HG03469 (cell line): ENCODE measurements around the gene AMPD2.

ENCODE experiments used
- ATAC-seq: cut with Tn5 transposase; IDR thresholded peaks from one replicate; pipeline ENCODE4 v1.9.1; 2021; ENCODE audit warnings: mild to moderate bottlenecking, moderate library complexity, moderate number of reproducible peaks; ENCODE audit not compliant: unreplicated experiment

Gene AMPD2

DNA sequence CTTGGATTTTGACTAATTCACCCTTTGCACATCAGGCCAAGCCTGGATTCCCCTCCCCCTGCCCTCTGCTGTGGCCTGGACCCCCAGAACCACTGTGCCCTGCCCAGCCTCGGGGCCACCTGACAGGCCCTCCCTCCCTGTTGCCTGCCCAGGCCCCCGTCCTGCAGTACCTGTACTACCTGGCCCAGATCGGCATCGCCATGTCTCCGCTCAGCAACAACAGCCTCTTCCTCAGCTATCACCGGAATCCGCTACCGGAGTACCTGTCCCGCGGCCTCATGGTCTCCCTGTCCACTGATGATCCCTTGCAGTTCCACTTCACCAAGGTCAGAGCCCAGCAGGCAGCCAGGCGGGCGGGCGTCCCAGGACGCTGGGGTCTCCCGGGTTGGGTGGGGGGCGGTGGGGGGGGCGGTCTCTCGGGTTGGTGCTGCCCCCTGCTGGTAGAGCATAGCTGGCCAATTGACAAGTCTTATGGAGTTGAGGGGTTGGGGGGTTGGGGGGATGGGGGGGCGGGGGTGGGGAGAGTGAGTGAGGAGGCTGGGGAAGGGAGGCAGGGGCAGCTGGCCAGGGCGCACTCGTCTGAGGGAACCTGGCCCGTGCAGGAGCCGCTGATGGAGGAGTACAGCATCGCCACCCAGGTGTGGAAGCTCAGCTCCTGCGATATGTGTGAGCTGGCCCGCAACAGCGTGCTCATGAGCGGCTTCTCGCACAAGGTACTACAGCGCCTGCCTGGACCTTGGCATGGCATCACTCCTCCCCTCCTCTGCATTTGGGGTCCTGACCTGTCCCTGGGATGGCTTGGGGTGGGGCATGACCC, 10.7 kb downstream of the AMPD2 start:
- ATAC-seq: no peak

DNA sequence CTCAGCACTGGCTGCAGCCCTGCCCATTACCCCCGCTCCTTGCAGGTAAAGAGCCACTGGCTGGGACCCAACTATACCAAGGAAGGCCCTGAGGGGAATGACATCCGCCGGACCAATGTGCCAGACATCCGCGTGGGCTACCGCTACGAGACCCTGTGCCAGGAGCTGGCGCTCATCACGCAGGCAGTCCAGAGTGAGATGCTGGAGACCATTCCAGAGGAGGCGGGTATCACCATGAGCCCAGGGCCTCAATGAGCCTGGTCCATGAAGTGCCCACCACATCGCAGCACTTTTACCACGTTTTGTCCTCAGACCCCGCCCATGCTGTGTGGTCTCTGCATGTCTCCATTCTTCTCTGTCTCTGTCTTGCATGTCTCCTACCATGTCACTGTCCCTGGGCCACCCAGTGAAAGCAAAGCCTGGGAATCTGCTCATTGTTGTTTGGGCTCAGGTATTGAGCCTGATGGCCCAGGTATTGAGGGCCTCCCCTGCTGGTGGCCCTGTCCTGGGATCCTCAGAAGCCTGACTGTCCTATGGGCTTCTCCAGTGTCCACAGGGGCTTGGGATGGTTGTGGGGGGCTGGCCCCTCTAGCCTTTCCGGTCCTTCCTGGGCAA, 11.4 kb downstream of the AMPD2 start:
- ATAC-seq: no peak

DNA sequence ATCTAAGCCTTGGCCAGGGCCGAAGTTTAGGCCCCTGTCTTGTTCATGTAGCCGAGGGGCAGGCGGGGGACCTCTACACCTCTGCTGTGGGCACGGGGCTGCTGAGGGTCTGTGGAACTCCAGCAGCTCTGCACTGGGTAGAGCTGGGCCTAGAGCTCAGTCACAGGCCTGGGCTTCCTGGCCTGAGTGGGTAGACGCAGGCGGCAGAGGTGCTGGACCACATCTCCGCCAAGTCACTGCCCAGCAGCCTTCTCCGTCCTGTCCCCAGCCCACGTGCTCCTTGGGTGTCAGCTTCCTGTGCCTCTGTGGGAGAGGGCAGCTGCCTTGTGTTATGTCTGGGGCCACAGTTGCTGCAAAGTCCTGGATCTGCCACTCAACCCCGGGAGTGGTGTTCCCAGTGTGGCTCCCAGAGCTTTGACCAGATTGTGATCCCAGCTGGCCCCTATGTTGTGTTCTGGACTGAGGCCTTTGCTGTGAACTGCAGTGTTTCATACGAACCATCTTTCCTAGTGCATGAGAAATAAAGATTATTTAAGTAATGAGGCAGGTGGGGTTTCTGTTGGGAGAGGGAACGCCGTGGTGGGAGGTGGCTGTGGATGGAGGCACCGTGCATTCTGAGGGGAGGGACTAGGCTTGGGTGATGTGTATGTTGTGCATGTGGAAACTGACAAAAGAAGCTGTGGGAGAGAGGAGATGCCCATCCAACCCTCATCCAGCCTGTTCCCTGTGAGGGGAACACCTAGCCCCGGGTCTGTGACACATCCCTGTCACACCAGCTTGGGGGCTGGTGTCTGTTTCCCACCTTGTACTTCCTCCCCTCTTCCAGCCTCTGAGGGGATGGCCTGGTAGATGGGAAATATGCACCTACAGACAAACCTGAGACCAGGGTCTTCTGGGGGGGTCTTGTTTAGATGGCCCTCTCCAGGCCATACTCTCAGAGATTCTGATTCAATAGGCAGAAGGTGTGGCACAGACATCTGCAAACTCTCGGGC, 12.2 kb downstream of the AMPD2 start:
- no peak for ATAC-seq

DNA sequence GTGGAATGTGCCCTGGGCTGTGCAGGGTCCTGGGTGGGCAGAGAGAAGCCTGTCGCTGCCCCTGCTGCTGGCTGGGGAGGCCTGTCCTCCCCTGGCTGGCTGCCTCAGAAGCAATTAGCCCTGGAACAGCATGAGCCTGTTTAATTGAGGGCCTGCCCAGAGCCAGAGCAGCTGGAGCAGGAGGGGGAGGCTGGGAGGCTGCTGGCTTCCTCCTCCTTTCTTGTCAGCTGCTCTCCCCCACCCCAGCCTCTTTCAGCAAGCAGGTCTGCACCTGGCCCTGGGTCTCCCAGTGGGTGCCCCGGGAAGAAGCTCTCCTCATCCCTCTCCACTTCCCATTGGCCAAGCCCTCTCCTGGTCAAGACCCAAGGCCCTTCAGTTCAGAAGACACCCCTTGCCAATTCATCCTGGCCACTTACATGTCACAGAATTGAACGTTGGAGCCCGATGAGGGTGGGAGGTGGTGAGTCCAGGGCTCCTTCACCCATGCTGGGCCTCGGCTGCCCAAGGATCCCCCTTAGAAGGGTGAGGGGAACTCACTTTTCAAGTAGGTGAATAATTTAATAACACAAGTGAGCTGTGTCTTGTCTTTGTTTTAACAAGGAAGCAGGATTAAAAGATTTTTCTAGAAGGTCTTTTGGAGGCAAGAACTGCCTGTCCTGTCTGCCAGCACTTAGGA, 13.2 kb downstream of the AMPD2 start:
- ATAC-seq: no peak

GRCh38 chr1:109634292-109634691, 14.7 kb downstream of the AMPD2 start:
- ATAC-seq: no peak

- ATAC-seq: no peak
These were observed 15.4 kb downstream of the AMPD2 start for GRCh38 chr1:109634771-109635750.

DNA sequence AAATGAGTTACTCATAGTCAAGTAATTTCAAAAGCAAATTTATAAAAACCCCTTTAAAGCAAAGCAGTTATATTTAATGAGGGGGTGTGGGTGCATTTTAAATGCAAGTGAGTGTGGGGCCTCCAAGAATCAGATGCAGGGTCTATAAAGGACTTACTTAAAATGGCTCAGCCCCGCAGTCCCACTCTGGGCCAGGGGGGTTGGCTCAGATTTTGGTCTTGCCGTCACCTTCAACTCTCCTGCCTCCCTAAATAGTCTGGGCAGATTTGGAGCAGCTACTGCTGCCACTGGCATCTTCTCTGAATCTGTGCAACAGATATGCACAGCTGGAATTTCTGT, 16.2 kb downstream of the AMPD2 start:
- no peak for ATAC-seq

DNA sequence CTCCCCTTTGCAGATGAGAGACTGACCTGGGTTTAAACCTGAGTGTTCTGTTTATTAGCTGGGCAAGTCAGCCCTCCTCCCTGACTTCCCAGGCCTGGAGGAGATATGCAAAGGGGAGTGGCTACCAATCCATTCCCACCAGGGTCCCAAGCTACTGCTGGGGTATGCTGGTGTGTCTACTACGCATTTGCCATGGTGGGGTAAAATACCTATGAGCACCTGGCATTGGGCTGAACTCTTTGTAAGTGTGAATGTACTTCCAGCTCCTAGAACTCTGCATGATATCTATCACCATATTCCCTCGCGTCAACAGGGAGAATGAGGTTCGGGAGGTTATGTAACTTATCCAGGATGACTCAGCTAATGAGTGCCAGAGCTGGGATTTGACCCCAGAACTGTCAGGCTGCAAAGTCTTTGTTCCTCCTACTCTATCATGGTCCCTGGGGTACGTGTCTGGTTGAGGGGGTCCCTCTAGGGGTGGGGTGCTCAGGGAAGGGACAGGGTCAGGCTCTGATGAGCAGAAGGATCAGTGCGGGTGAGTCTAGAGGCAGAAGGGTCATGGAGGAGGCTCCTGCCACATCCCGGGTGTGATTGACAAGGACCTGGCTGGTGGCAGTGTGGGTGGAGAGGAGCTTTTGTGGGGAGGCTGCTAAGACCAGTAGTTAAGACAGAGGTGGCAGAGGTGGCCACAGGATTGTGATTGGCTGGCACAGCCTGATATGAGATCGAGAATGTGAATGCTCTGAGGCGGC, 16.7 kb downstream of the AMPD2 start:
- ATAC-seq: no peak

- ATAC-seq: no peak
These were observed 17.8 kb downstream of the AMPD2 start for GRCh38 chr1:109637446-109637845.

GRCh38 chr1:109639063-109639840, 19.6 kb downstream of the AMPD2 start:
- ATAC-seq: no peak

GRCh38 chr1:109639841-109640184, 20.2 kb downstream of the AMPD2 start:
- no peak for ATAC-seq

DNA sequence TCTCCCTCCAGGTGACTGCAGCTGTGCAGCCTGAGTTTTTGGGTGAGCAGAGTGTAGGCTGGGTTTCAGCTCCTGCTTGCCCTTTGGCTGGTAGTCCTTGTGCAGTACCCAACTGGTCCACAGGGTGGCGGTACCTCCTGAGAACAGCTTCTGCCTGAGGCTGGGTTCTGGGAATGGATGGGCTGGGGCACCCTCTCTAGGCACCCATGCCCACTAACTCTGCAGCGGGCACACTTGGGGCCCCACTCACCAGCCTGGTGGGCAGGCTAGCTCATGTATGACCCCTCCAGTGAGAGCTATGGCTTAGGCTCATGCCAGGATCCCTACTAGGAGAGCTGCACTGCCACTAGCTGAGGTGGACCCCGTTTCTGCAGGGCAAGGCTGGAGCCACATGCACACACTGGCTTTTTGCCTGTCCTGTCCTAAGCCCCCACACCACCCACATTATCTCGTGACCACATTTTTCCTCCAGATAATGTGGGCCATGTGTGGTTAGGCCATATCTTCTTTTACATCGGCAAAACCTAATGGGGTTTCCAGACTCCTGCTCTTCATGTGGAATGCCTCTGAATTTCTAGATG, 20.7 kb downstream of the AMPD2 start:
- ATAC-seq: peak; percentile 63

DNA sequence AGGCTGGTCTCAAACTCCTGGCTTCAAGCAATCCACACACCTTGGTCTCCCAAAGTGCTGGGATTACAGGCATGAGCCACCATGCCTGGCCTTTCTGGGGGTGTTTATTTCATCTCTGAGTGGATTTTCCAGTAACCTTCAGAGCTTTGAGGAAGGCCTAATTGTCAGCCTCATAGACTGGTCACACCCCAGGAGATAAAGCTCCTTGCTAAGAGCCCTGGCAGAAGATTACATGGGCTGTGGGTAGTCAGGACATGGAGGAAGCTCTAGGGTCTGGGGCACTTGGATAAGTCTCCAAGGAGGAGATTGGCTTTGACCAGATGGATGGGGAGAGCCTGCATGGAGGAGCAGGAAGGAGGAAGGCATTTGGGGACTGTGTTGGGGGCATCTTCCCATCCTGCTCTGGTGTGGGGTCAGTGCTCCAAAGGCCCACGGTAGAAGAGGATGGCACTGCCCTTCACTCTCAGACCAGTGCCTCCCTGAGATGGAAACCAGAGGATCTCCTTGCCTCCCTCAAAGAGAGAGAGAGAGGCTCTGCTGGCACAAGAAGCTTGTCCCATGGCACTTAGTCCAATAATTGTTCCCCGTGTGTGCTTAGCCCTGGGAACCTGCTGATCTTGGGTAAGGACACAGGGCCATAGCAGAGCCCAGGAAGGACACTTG, 21.6 kb downstream of the AMPD2 start:
- ATAC-seq: no peak

DNA sequence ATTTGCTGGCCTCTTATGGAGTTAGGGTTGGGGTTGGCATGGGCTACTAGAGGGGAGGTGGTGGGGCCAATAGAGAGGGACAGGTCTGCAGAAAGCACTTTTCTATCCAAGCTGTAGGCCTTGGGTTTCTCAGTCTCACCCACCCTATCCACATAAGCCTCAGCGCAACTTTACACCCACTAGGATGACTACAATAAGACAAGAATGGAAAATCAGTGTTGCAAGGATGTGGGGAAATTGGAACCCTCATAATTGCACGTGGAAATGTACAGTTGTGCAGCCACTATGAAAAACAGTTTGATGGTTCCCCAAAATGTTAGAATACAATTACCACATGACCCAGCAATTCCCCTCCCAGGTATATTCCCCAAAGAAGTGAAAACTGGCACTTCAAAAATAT, 22.2 kb downstream of the AMPD2 start:
- no peak for ATAC-seq

DNA sequence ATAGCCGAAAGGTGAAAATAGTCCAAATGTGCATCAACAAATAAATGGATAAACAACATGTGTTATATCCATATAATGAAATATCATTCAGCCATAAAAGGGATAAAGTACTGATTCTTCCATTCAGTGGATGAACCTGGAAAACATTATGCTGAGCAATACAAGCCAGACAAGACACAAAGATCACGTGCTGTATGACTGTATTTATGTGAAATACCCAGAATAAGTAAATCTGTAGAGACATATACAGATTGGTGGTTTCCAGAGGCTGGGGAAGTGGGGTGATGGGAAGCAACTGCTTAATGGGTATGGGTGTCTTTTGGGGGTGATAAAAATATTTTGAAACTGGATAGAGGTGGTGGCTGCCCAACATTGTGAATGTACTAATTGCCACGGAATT, 23.0 kb downstream of the AMPD2 start:
- ATAC-seq: no peak

DNA sequence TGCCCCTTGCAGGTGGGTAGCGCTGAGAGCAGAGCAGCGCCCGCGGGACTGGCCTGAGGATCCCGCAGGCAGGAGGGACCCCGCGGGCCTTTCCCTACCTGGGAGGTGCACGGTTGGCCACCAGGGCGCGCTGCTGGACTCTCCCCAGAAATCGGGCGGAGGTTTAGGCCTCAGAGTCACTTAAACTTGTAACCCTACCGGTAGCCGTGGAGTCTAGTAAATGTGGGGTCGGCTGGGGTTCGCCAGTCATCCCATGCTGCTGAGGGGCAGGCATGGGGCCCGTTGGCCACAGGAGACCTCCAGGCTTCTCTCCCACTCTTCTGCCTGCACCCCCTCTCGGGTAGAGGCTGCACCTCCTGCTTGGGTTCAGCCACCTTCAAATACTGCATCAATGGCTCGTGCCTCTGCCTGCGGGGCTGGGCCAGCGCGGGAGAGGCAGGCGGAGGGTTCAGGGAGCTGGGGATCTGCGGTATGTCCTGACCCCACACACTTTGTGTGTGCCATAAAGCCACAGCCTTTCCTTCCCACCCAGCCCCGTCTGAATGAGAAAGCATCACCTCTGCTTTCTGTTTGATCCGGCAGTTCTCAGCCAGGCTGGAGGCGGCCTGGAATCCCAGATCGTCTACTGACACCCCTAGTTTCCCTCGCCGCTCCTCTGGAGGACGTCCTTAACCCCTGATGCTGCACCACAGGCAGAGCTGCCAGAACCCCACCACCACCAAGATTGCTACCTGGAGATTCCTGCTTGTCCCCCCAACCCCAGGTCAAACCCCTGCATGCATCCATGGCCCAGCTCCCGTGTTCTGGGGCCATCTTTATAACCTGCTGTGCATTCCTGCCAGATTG, 24.0 kb downstream of the AMPD2 start:
- ATAC-seq: peak; percentile 60

- ATAC-seq: no peak
These were observed 25.0 kb downstream of the AMPD2 start for GRCh38 chr1:109644670-109645069.
